Stimulated activated CD4-positive, alpha-beta T cell treated with anti-CD3 and anti-CD28 coated beads, Interleukin-15, amount 100 ng/mL, for 1 hour (primary cell): ENCODE results near the gene SMOC2.

Experiments used
- DNase-seq, 2 donors: peaks; one replicate each; pipeline ENCODE4 v3.0.0-alpha.2; 2020; ENCODE audit warnings: low read depth in 1 of 2, low spot score in 1 of 2

Gene SMOC2

GRCh38 chr6:168620578-168620977 lies 179.6 kb downstream of the SMOC2 start:
- no peak for DNase-seq

GRCh38 chr6:168623736-168624135 lies 182.8 kb downstream of the SMOC2 start:
- DNase-seq, result no peak

DNA sequence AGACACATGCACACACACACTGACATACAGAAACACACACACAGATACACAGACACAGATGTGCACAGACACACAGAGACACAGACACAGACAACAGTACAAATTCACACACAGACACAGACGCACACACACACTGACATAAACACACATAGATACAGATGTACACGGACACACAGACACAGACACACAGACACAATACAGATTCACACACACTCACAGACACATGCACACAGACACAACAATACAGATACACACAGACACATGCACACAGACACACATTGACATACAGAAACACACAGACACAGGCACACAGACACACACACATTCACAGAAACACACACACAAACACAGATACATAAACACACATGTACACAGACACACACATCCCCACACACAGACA lies 183.6 kb downstream of the SMOC2 start:
- DNase-seq, result no peak

- no peak for DNase-seq
Observed at GRCh38 chr6:168624948-168625347, 184.0 kb downstream of the SMOC2 start.

DNA sequence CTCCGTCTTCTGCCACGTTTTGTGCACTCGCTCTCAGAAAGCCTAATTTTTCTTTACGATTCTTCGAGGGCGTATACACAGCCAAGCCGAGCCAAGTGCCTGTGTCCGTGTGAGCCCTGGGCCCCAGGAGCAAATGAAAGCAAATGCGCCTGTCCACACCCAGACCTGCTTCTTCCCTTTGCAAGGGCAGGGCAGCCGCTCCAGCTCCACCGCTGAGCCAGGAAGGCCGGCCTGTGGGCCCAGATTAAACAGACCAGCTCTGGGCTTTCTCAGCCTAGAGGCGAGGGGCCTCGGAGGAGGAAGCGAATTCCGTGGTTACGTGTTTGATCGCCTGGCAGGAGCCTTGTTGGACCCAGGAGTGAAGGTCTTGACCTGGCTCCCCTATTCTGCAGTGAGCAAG lies 184.6 kb downstream of the SMOC2 start:
- no peak for DNase-seq

DNA sequence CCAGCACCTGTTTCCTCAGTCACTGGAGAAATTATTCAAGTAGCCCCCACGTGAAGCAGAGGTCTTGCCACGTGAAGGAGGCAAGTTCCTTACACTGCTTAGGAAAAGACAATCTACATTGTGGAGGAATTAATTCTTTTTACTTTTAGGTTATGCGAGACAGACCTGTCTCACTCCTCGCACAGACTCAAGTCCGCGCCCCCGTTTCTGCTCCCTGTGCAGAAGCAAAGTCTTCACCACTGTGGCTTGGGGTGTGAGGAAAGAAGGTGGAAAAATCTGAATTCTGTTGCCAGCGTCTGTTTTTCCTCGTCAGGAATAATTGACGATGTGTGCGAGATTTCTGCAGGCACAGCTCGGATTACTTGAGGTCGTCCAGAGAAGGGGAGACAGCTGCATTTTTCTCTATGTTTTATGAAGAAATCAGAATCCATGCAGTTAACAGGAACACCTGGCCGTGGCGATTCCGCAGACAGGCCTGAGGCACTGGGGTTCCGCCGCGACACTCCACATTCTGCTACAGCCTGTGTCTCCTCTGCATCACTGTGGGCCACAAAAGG lies 185.1 kb downstream of the SMOC2 start:
- DNase-seq, result no peak

- no peak for DNase-seq
Observed at GRCh38 chr6:168627506-168628175, 186.7 kb downstream of the SMOC2 start.

DNA sequence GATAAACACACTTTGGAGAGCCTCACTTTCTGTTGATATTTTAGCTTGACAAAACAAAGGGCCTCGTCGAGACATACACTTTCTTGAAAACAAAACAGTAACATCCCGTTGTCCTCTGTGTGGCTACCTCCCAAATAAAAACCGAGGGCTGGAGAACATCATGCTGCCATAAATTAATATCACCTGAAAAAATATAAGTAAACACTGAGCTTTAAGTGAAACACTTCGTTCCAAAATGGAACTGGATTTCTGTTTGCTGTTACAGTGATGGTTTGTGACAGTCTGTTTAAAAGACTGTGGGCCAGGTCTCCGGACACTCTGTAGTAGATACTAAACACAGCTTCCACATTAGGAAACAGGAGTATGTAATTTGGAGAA lies 187.2 kb downstream of the SMOC2 start:
- no peak for DNase-seq

DNA sequence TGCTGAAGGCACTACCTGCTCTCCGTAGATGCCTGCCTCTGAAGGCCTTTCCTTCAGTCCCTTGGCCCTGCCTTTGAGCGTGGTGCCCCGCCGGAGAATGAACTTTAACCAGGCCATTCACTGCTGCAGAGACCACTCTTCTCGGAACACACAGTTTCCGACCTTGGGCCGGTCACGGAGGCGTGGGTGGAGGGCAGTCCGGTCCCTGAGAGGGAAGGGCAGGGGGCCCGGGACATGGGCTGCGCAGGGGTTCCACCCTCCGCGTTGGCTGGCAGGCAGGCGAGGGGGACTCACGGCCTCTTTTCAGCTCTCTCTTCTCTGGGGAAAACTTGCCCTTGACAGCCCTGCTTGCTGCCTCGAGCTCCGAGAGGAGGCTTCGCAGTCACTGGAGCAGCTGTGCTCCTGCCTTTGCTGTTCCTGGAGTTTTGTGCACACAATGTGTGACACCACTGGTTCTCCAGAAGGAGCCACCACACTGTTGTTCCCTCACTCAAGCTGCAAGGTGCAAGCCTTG lies 187.8 kb downstream of the SMOC2 start:
- no peak for DNase-seq

- no peak for DNase-seq
Observed at GRCh38 chr6:168631564-168631963, 190.6 kb downstream of the SMOC2 start.

- DNase-seq, result no peak
Observed at GRCh38 chr6:168632694-168633093, 191.7 kb downstream of the SMOC2 start.

DNA sequence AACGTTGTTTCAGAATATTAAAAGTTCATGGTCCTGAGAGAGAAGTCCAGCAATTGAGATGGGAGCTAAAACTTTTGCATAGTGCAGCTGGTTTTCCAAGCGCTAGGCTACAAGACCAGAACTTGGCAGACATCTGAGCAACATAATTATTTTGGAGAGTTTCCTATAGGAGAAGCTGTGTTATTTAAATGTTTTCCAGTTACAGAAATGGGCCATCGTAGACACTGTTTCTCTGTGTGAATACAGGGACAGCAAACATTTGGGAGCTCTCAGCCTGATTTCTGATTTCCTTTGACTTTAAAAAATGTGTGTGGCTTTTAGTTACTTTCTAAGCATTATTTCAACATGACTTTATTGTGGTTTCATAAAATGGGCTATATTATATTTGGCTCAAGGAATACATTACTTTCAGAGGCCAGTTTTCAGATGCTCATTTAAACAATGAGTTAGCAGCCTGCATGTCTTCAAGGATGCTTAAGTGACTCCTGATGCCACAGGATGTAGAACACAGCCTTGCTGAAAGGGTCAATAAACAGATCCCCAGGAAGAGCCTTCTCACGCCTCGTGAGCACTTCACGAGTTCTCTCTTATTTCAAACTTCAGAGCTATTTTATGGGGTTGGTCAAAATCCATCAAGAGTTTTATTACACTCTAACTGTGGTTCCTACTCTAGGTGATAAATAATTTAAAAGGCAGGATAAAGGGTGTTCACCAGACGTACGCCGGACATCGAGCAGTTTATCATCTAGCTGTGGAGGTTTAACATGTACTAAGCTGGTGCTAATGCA lies 193.8 kb downstream of the SMOC2 start:
- no peak for DNase-seq

- DNase-seq, result no peak
Observed at GRCh38 chr6:168636147-168637004, 195.4 kb downstream of the SMOC2 start.

GRCh38 chr6:168637834-168638233 lies 196.8 kb downstream of the SMOC2 start:
- DNase-seq, result no peak

- DNase-seq, result no peak
Observed at GRCh38 chr6:168638468-168639271, 197.7 kb downstream of the SMOC2 start.

- DNase-seq, result no peak
Observed at GRCh38 chr6:168640181-168640580, 199.2 kb downstream of the SMOC2 start.

- no peak for DNase-seq
Observed at GRCh38 chr6:168640768-168641167, 199.8 kb downstream of the SMOC2 start.

DNA sequence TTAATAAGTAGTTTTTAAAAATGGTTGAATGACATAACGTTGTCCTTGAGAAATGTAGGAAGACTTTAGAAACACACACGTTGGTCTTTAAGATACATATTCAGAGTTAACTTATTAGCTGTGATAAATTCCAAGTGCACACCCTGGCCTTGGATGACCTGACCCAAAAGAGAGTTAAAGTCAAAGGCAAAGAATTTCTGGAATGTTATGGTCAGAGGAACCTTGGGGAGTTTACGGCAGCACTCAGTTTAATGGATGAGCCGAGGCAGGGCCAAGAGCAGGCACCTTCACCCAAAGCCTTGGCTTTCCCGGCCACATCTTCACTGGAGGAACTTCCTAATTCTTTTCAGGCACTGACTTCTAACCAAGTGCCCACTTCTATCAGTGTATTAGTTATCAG lies 200.5 kb downstream of the SMOC2 start:
- DNase-seq, result no peak

- DNase-seq, result no peak
Observed at GRCh38 chr6:168643401-168643800, 202.4 kb downstream of the SMOC2 start.

- DNase-seq, result no peak
Observed at GRCh38 chr6:168645326-168645725, 204.3 kb downstream of the SMOC2 start.

DNA sequence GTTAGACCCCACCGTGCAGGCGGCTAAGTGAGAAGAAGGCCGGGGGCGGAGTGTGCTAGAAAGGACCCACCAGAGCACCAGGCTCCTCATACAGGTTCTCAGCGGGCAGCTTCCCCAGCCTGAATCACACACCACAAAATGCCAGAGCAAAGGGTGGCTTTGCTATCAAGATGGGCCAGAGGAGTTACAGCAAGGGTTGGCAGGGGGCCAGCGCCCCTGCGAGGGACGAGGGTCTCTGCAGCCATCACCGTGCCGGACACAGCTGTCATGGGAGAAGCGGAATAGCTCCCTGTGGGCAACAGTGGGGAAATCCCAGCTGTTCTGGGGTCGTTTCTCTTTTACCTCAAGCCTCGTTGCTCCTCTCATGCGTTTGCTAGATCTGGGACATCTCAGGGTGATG lies 206.3 kb downstream of the SMOC2 start:
- DNase-seq, result no peak
